Bronchial epithelial cell (primary cell): Measurements from ENCODE around the gene TXNRD2. TPM values are rescaled to one million over a fixed set of nuclear protein-coding genes. Genes with fewer than 3 reads are reported as not detected.

Experiments used
- DNase-seq: peaks from one replicate; pipeline ENCODE4 v3.0.0-alpha.2; 2010; ENCODE audit warnings: low read depth
- FAIRE-seq: peaks from 2 replicates; lab custom pipeline; 2011; peaks lifted over from hg19 to GRCh38; lab: Jason Lieb, UNC
- H3K27me3 ChIP-seq: 2 replicates; pipeline ENCODE4 v1.5.1; 2011; ENCODE audit warnings: low read length; ENCODE audit not compliant: control insufficient read depth, insufficient read depth
- H3K36me3 ChIP-seq: 2 replicates; pipeline ENCODE4 v1.5.1; 2011; ENCODE audit warnings: low read length; ENCODE audit not compliant: control insufficient read depth, insufficient read depth
- H3K4me3 ChIP-seq: 2 replicates; pipeline ENCODE4 v1.5.1; 2011; ENCODE audit warnings: mild to moderate bottlenecking, low read depth, low read length, control low read depth
- CTCF ChIP-seq: IDR thresholded peaks from 2 replicates; pipeline ENCODE4 v1.5.1; 2011; ENCODE audit warnings: mild to moderate bottlenecking, moderate library complexity, low read length, control low read depth, inconsistent platforms; ENCODE audit not compliant: insufficient read depth, severe bottlenecking
- total RNA-seq: library from RNA; depleted of rRNA; stranded (reverse); fragments of >200 nt; gene quantifications from 2 replicates; pipeline ENCODE4 v1.2.1, GENCODE V29; 2014

TXNRD2 gene
- total RNA-seq, 1 donor from 2014 or later: 12.9 TPM

GRCh38 chr22:19871023-19871844 lies 70.4 kb downstream of the TXNRD2 start:
- FAIRE-seq: no peak
- no peaks in the 10 kb centered on the region for H3K27me3 ChIP-seq
- DNase-seq: no peak
- no peak overlapping the region for H3K4me3 ChIP-seq
- H3K36me3 ChIP-seq: no peaks in the 10 kb centered on the region
- TF ChIP-seq CTCF: no peak

GRCh38 chr22:19870153-19871022 lies 71.2 kb downstream of the TXNRD2 start:
- FAIRE-seq: no peak
- Histone ChIP-seq H3K27me3 (no peaks in the 10 kb centered on the region), H3K36me3 (no peaks in the 10 kb centered on the region), H3K4me3 (no peak overlapping the region)
- no peak for TF ChIP-seq CTCF
- DNase-seq: no peak

- no peak for FAIRE-seq
Observed at GRCh38 chr22:19869497-19870152, 72.0 kb downstream of the TXNRD2 start.

GRCh38 chr22:19868773-19869471 lies 72.7 kb downstream of the TXNRD2 start:
- Histone ChIP-seq H3K27me3 (no peaks in the 10 kb centered on the region), H3K4me3 (no peak overlapping the region), H3K36me3 (no peaks in the 10 kb centered on the region)
- no peak for FAIRE-seq
- peak; percentile 68 for DNase-seq
- no peak for TF ChIP-seq CTCF

More at GRCh38 chr22:19869497-19870152, 72.0 kb downstream of the TXNRD2 start:
- H3K4me3 ChIP-seq: no peak overlapping the region
- no peaks in the 10 kb centered on the region for H3K27me3 ChIP-seq
- DNase-seq: no peak
- no peak for TF ChIP-seq CTCF
- no peaks in the 10 kb centered on the region for H3K36me3 ChIP-seq

- Histone ChIP-seq H3K27me3 (no peaks in the 10 kb centered on the region), H3K36me3 (no peaks in the 10 kb centered on the region), H3K4me3 (no peak overlapping the region)
- FAIRE-seq: no peak
- TF ChIP-seq CTCF: peak; percentile 21
- no peak for DNase-seq
Observed at GRCh38 chr22:19868333-19868732, 73.3 kb downstream of the TXNRD2 start.
